Stimulated activated CD4-positive, alpha-beta T cell treated with anti-CD3 and anti-CD28 coated beads, Interleukin-12 subunit alpha, Interleukin-12 subunit beta, amount 100 ng/mL, for 48 hours (primary cell): Measurements from ENCODE around the gene ISOC2.

Experiments used
- DNase-seq, 3 donors: peaks; one replicate each; pipeline ENCODE4 v3.0.0-alpha.2; 2020; ENCODE audit warnings: low read depth in 2 of 3, low spot score in 1 of 3

Gene ISOC2

GRCh38 chr19:55479451-55480230, 18.2 kb upstream of the ISOC2 start:
- DNase-seq: no peak

- no peak for DNase-seq
Measured at GRCh38 chr19:55479045-55479444, 17.6 kb upstream of the ISOC2 start.

GRCh38 chr19:55478364-55478763, 16.9 kb upstream of the ISOC2 start:
- DNase-seq: no peak

- no peak for DNase-seq
Measured at GRCh38 chr19:55477905-55478304, 16.5 kb upstream of the ISOC2 start.

- peak; percentile 95 to 99 (median 95) for DNase-seq
Measured at GRCh38 chr19:55476100-55476775, 14.8 kb upstream of the ISOC2 start, which contains the start of gene ZNF628. ZNF628 (plus strand) TSS chr19:55476617; CDS start chr19:55479911, 3,294 bp downstream.

- no peak for DNase-seq
Measured at GRCh38 chr19:55474269-55475265, 13.1 kb upstream of the ISOC2 start.

GRCh38 chr19:55473225-55474012, 12.0 kb upstream of the ISOC2 start:
- no peak for DNase-seq

GRCh38 chr19:55472463-55472862, 11.0 kb upstream of the ISOC2 start:
- DNase-seq: no peak

- DNase-seq: no peak
Measured at GRCh38 chr19:55471266-55471665, 9.8 kb upstream of the ISOC2 start.

- DNase-seq: no peak
Measured at GRCh38 chr19:55468054-55468393, 6.6 kb upstream of the ISOC2 start.

GRCh38 chr19:55467236-55468053, 6.0 kb upstream of the ISOC2 start:
- peak in 2 of 3 donors; percentile 59 to 64 for DNase-seq

- DNase-seq: no peak
Measured at GRCh38 chr19:55466241-55466614, 4.8 kb upstream of the ISOC2 start.

GRCh38 chr19:55465460-55466240, 4.2 kb upstream of the ISOC2 start:
- DNase-seq: no peak

- no peak for DNase-seq
Measured at GRCh38 chr19:55464662-55465054, 3.2 kb upstream of the ISOC2 start, which contains the start of gene C19orf85. C19orf85 (minus strand) TSS chr19:55464751; CDS start chr19:55464554, 197 bp downstream.

- DNase-seq: no peak
Measured at GRCh38 chr19:55464039-55464661, 2.7 kb upstream of the ISOC2 start.

GRCh38 chr19:55463583-55464031, 2.2 kb upstream of the ISOC2 start:
- no peak for DNase-seq

GRCh38 chr19:55462722-55463121, 1.3 kb upstream of the ISOC2 start:
- no peak for DNase-seq

- no peak for DNase-seq
Measured at GRCh38 chr19:55461974-55462626, 658 bp upstream of the ISOC2 start.
